ENCODE data around the gene TNIP1.

TNIP1 gene

DNA sequence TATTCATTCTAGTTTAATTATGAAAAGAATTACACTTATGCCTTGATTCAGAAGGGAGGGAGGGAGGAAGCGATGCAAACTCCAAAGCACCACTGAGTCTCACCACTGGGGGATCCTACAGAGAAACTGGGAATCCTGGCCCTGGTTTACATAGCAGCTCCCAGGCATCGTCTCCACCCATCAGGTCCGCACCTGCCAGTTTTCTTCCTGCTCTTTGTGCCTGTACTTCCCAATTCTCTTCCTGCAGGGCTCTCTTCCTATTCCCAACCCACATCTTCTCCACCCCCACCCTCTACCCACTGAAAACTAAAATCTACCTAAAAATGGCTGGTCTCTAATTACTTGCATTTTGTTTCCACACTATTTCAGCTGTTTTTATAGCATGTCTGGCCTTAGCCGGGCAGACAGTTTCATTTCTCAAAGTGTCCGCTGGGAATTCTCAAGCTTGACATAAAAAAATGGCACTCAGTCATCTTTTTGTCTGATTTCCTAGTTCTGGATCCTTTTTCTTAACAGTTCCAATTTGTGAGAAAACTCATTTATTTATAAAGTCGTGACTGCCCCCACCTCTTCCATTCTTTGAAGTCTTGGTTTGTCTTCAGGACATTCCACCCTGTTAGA, 1.6 kb upstream of the TNIP1 start:
- peak overlapping the region; percentile 85 for H3K4me3 Mint-ChIP-seq
- peaks cover 84% of the 10 kb centered on the region for H3K4me1 Mint-ChIP-seq
- H3K27ac Mint-ChIP-seq, result peak overlapping the region; percentile 88
- no peaks in the 10 kb centered on the region for H3K27me3 Mint-ChIP-seq
- DNase-seq (no peak), ATAC-seq (no peak)
- H3K36me3 Mint-ChIP-seq (ENCODE audit: low read depth), result peaks cover 23% of the 10 kb centered on the region
- no peaks in the 10 kb centered on the region for H3K9me3 Mint-ChIP-seq

DNA sequence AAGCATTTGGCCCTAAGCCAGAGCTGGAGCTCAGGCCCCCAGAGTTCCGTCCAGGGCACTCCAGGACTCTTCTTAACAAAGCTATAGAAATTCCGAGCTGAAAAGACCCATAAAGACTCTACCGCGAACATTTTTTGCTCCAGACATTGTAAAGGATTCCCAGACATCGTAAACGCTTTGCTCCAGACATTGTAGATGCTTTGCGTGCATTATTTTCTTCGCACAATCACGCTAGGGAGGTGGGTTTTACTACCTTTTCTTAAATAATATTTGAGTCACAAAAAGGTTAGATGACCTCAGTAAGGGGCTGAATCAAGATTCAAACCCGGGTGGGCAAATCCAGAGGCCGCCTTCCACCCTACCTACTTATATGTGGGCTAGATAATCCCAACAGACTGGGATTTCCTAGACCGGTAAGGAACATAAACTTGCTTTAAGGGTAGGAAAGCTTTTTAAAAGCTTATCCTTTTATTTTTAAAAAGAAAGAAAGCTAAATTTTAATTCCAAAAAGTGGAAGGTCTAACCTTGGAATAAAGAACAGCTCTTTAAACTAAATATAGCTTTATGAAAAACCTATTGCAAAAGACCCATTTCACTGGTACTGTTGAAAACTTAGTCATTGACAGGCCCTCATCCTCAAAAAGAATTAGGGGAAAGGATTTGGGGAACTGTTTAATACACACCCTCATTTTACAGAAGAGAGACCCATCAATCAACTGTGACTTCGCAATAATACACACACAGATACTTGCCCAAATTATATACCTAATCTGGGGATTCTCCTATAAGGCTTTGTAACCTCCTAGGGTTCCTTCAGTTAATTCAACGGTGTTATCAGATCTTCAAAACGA, 822 bp upstream of the TNIP1 start:
- Mint-ChIP-seq H3K36me3 (ENCODE audit: low read depth) (peaks cover 30% of the 10 kb centered on the region), H3K27ac (peak overlapping the region; percentile 88), H3K4me1 (peaks cover 86% of the 10 kb centered on the region), H3K9me3 (no peaks in the 10 kb centered on the region), H3K4me3 (peak overlapping the region; percentile 85), H3K27me3 (no peaks in the 10 kb centered on the region)
- ATAC-seq (no peak), DNase-seq (no peak)

DNA sequence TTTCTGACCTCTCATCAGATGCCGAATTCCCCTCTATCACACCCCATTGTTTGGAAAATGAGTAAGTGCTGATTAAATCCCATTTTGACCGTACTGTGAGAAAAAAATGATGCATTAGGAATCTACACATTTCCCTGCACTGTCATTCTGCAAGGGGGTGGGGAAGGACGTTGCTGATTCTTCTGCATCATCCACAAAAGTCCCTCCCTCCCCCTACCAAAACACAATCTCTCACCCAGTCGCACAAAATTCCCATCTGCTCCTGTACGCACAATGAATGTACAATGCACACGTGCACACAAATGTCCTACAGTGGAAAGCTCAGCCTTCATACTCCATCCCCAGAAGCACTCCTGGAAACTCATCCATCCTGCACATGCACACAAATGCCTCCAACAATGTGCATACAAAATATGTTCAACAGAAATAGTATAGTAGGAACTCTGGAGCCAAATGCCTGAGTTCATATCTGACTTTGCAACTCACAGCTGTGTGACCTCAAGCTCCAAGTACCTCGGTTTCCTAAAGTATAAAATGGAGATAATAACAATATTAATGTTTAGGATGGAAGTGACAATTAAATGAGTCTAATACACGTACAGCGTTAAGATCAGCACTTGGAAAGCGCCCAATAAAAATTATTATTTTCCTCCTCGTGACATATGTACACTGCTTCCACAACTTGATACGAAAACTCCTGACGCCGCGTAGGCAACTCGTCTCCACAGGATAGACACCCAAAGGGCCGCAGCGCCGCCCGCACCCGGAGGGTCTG, 809 bp downstream of the TNIP1 start:
- ATAC-seq (no peak), DNase-seq (peak; percentile 52)
- Mint-ChIP-seq H3K27ac (peak overlapping the region; percentile 97), H3K27me3 (no peaks in the 10 kb centered on the region), H3K4me1 (peaks cover 87% of the 10 kb centered on the region), H3K4me3 (peak overlapping the region; percentile 91), H3K9me3 (no peaks in the 10 kb centered on the region), H3K36me3 (ENCODE audit: low read depth) (peaks cover 47% of the 10 kb centered on the region)

DNA sequence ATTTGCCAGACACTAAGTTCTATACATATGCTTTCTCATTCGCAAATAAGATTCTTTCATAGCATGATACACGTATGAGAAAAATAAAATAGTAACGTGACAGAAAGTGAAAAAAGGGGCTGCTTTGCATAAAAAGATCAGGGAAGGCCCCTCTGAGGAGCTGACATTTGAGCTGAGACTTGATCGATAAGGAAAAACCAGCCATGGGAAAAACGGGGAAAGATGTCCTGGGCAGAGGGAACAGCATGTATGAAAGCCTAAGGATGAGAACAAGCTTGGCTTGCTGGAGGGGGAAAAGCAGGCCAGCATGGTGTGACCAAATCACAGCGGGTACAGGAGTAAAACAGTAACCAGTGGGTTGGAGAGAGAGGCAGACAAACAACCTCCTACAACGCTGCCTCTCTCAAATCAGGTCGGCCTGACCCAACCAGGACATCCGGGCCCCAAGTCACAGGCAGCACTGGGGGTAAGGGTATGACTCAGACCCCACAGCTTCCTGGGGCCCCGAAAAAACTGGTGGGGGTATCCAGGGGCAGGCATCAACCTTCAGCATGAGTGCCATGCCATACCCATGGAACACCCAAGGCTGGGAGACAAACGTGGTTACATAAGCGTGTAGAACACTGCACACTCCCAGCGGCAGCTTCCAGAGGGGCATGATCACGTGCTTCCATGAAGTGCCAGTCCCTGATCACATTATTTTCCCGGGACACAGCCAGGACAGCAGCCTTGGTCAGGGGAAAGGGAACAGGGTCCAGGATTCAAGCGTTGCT, 2.2 kb downstream of the TNIP1 start:
- Mint-ChIP-seq H3K36me3 (ENCODE audit: low read depth) (peaks cover 53% of the 10 kb centered on the region), H3K27me3 (no peaks in the 10 kb centered on the region), H3K4me1 (peaks cover 85% of the 10 kb centered on the region), H3K4me3 (peak overlapping the region; percentile 91), H3K9me3 (no peaks in the 10 kb centered on the region), H3K27ac (peak overlapping the region; percentile 97)
- DNase-seq (peak; percentile 76), ATAC-seq (peak; percentile 65)

DNA sequence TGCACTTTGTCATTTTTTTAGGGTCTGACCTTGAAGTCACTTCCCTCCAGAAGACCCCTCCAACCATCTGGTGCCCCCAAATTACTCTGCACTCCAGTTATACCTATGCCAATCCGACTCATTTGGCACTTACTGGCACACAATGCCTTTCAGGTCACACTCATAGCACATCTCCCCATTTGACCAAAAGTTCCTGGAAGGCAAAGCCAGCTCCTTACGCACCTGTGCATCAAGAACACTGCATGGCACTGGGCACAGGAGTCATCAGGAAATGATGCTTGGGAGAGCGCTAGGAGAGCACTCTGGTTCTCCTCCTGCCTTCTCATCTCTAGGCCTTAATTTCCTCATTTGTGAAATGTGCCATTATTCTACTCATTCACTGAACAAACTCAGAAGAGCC, 2.9 kb downstream of the TNIP1 start:
- Mint-ChIP-seq H3K4me3 (peak overlapping the region; percentile 91), H3K9me3 (no peaks in the 10 kb centered on the region), H3K27me3 (no peaks in the 10 kb centered on the region), H3K4me1 (peaks cover 84% of the 10 kb centered on the region), H3K36me3 (ENCODE audit: low read depth) (peaks cover 59% of the 10 kb centered on the region), H3K27ac (peak overlapping the region; percentile 97)
- ATAC-seq (no peak), DNase-seq (no peak)

DNA sequence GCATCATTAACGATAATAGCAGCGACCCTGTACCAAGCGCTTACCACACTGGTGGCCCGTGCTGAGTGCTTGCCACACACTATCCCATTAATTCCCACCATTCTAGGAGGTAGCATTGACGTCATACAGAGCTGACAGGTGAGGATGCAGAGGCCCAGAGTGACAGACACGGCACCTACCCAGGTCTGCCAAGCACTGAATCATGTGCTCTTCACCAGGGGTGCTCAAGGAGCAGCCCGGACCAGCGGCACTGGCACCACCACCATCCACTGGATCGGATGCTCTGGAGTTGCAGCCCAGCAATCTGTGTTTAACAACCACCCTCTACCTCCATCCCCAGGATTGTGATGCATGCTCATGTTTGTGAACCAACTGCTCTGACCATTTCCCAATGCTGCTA, 3.4 kb downstream of the TNIP1 start:
- Mint-ChIP-seq H3K27me3 (no peaks in the 10 kb centered on the region), H3K36me3 (ENCODE audit: low read depth) (peaks cover 59% of the 10 kb centered on the region), H3K9me3 (no peaks in the 10 kb centered on the region), H3K4me3 (peak overlapping the region; percentile 91), H3K4me1 (peaks cover 84% of the 10 kb centered on the region), H3K27ac (peak overlapping the region; percentile 97)
- ATAC-seq, result no peak
- DNase-seq, result no peak

DNA sequence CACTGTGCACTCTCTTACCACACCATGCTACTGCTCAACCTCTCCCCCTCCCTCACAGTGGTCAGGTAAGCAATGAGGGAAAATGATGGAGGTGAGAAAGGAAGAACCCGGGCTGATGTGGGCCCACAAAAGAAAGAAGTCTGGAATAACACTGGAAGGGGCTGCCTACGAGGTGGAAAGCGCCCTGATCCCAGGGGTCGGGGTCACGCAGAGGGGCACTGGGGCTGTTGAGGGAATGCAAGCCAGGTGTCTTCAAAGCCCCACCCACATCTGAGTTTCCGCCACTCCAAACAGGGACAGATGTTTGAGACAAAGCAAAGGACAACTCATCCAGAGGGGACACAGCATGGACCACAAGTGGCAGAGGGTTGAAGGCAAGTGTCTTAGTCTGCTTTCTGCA, 4.2 kb downstream of the TNIP1 start:
- Mint-ChIP-seq H3K27me3 (no peaks in the 10 kb centered on the region), H3K4me1 (peaks cover 86% of the 10 kb centered on the region)

DNA sequence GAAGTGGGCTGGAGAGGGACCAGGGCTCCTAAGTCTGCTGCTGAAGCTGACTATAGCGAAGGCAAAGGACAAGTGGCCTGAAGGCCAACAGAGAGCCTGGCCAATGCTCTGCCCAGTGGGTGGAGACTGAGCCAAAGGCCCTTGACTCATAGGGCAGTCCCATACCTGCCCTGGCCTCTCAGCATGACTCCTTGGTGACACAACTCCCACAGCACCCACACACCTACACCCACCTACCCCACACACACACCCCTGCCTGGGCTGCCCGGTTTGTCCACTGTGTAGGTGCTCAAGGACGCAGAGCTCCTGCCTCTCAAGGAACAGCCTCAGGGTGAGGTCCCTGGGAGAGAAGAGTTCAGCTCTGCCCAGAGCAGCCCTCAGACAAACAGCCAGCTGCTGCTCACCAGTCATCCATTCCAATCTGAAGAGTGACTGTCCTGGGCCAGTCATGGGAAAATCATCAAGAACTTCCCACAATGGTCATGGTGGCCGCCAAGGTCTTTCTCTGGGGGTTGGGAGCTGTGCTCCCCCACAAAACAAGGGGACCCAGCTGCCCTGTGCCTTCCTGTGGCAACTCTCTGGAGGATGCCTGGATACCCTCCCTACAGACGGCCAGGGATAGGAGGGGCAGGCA, 5.0 kb downstream of the TNIP1 start:
- peak; percentile 6 for ATAC-seq
- H3K4me1 Mint-ChIP-seq, result peaks cover 91% of the 10 kb centered on the region
- H3K36me3 Mint-ChIP-seq (ENCODE audit: low read depth), result peaks cover 63% of the 10 kb centered on the region

More for the DNA sequence above, 4.2 kb downstream of the TNIP1 start:
- Mint-ChIP-seq H3K27ac (peak overlapping the region; percentile 84), H3K4me3 (peak overlapping the region; percentile 91), H3K9me3 (no peaks in the 10 kb centered on the region), H3K36me3 (ENCODE audit: low read depth) (peaks cover 59% of the 10 kb centered on the region)
- no peak for ATAC-seq
- no peak for DNase-seq

DNA sequence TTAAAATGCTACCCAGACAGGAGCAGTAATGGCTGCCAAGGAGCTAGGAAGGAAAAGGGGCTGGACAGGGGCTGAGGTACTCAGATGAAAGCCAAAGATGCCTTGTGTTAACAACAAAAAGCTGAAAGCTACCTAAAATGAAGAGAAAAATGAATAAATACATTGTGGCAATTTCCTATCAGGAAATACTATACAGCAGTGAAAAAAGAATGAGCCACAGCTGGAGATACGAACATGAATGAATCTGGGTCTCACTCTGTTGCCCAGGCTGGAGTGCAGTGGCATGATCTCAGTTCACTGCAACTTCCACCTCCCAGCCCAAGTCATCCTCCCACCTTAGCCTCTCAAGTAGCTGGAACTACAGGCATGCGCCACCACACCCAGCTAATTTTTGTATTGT, 6.3 kb downstream of the TNIP1 start:
- H3K27ac Mint-ChIP-seq, result peak overlapping the region; percentile 57
- DNase-seq (no peak), ATAC-seq (no peak)
- no peak overlapping the region for H3K4me3 Mint-ChIP-seq
- H3K9me3 Mint-ChIP-seq, result no peaks in the 10 kb centered on the region
- peaks cover 96% of the 10 kb centered on the region for H3K4me1 Mint-ChIP-seq
- no peaks in the 10 kb centered on the region for H3K27me3 Mint-ChIP-seq
- H3K36me3 Mint-ChIP-seq (ENCODE audit: low read depth), result peaks cover 63% of the 10 kb centered on the region

More for the DNA sequence above, 5.0 kb downstream of the TNIP1 start:
- DNase-seq, result peak; percentile 35
- Mint-ChIP-seq H3K4me3 (peak overlapping the region; percentile 91), H3K27me3 (no peaks in the 10 kb centered on the region), H3K9me3 (no peaks in the 10 kb centered on the region), H3K27ac (peak overlapping the region; percentile 84)

DNA sequence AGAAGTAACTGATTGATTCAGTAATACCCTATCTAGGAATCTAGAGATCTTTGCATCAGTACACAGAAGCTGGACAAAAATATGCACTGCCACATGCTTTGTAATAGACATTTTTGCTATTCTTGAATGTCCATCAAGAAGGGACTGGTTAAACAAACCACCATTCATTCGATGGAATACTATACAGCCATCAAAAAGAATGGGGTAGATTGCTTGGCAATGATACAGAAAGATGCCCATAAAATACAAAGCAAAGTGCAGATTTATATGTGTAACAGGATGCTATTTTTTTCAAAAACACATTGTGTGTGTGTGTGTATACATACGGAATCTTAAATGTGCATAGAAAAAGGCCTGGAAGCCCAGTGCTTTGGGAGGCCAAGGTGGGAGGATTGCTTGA, 7.6 kb downstream of the TNIP1 start:
- DNase-seq (no peak), ATAC-seq (no peak)
- H3K27ac Mint-ChIP-seq, result no peak overlapping the region
- H3K4me1 Mint-ChIP-seq, result peaks cover 96% of the 10 kb centered on the region
- H3K27me3 Mint-ChIP-seq, result no peaks in the 10 kb centered on the region
- no peaks in the 10 kb centered on the region for H3K9me3 Mint-ChIP-seq
- H3K4me3 Mint-ChIP-seq, result no peak overlapping the region
- H3K36me3 Mint-ChIP-seq (ENCODE audit: low read depth), result peaks cover 62% of the 10 kb centered on the region

DNA sequence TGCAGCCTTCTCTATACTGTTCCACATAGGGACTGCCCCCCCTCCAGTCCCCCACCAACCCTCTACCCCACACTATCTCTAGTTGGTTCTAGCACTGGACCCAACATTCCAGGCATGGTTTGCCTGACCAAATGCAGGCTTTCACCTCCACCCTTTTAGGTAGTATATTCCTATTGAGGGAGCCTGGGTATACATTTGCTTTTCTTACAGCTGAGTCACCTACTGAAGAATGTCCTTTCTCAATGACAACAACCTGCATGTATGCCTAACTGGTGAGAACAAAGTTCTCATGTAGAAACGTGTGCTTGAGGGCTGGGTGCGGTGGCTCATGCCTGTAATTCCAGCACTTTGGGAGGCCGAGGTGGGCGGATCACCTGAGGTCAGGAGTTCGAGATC, 8.2 kb downstream of the TNIP1 start:
- peaks cover 96% of the 10 kb centered on the region for H3K4me1 Mint-ChIP-seq
- DNase-seq (no peak), ATAC-seq (no peak)
- no peak overlapping the region for H3K4me3 Mint-ChIP-seq
- H3K9me3 Mint-ChIP-seq, result no peaks in the 10 kb centered on the region
- H3K27me3 Mint-ChIP-seq, result no peaks in the 10 kb centered on the region
- peaks cover 61% of the 10 kb centered on the region for H3K36me3 Mint-ChIP-seq (ENCODE audit: low read depth)
- H3K27ac Mint-ChIP-seq, result no peak overlapping the region

DNA sequence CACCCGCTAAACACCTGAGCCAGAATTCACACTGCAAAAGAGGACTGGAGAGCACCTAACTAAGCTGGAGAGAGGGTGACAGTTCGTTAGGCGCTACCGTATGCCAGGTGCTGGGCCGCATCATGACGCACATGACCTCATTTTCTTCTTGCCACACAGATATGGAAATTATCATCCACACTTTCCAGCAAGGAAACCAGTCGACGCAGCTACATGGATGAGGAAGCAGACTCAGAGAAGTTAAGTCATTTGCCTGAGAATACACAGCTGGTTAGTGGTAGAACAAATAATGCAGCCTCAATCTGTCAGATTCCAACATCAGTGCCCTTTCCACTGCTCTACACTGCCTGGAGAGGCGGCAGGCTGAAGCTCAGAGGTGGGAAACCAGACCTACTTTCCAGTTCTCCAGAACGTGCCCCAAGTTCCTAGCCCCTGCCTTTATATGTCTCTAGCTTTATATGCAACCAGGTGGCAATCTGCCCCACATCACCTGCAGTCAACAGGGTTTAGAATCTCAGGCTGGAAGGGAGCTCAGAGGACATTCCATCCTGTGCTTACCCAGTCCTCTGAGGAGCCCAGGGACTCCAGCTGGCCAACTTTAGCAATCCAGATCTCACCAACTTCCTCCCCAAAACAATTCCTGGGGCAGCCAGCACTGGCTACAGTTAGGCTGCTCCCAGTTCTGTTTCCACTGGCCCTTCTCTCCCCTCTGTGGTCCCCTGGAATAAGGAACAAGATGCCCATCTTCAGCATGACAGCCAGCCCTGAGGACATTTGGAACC, 8.8 kb downstream of the TNIP1 start:
- no peak for DNase-seq
- Mint-ChIP-seq H3K9me3 (no peaks in the 10 kb centered on the region), H3K4me3 (no peak overlapping the region), H3K27ac (no peak overlapping the region), H3K27me3 (no peaks in the 10 kb centered on the region), H3K36me3 (ENCODE audit: low read depth) (peaks cover 60% of the 10 kb centered on the region), H3K4me1 (peaks cover 96% of the 10 kb centered on the region)
- ATAC-seq, result no peak

DNA sequence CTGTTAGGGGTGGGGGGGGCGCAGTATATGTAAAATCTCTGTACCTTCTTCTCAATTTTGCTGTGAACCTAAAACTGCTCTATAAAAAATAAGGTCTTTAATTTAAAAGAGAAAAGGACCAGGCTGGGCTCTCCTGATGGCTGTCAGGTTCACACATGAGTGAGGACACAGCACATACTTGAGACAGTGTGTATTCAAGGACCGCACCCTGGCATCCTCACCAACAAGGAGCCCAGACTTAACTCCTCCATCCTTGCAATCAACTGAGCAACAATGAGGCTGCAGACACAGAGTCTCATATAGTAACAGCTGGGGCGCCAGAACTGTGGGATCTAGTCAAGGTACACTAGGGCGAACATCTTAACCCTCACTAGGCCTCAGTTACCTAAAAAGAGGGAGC, 9.8 kb downstream of the TNIP1 start:
- peak overlapping the region; percentile 39 for H3K27ac Mint-ChIP-seq

More for the DNA sequence above, 9.8 kb downstream of the TNIP1 start:
- Mint-ChIP-seq H3K4me3 (no peak overlapping the region), H3K36me3 (ENCODE audit: low read depth) (peaks cover 52% of the 10 kb centered on the region), H3K4me1 (peaks cover 96% of the 10 kb centered on the region), H3K27me3 (no peaks in the 10 kb centered on the region), H3K9me3 (no peaks in the 10 kb centered on the region)
- ATAC-seq (no peak), DNase-seq (no peak)
